Body of pancreas (tissue), 4 donors: ENCODE data around the gene CXCL9.

Source experiments
- CTCF ChIP-seq, 7 experiments: fragments of 450-650 bp in 4 of 7; fragments of 200-600 bp in 3 of 7; sonication (generic) in 3 of 7; IDR thresholded peaks; one replicate each; pipeline ENCODE4 v1.5.1; 2016 to 2019; ENCODE audit warnings: antibody characterized with exemption in 7 of 7
- POLR2A ChIP-seq, 3 donors: fragments of 450-650 bp; IDR thresholded peaks; one replicate each; pipeline ENCODE4 v1.6.1; 2016; ENCODE audit warnings: antibody characterized with exemption in 3 of 3, mild to moderate bottlenecking in 2 of 3

GRCh38 chr4:76055421-76055820, 48.1 kb upstream of the CXCL9 start:
- TF ChIP-seq CTCF (IDR thresholded peaks at IDR 0.05) (no peak), POLR2A (IDR thresholded peaks at IDR 0.05) (no peak)
